Endothelial cell of umbilical vein (primary cell): ENCODE measurements around the gene CUTA. TPM values are rescaled to one million over a fixed set of nuclear protein-coding genes. Genes with fewer than 3 reads are reported as not detected.

Experiments used
- BruUV-seq: library from RNA; stranded (reverse); fragments of 400-500 nt; replicated peaks from 2 replicates; lab custom pipeline; 2021; lab: Mats Ljungman, UMichigan
- CTCF ChIA-PET: fragments of 300-600, 350-600 bp; sonication (Branson Sonifier 250); formaldehyde crosslinking; loops from one replicate; lab custom pipeline; 2021; ENCODE audit warnings: antibody characterized with exemption, inconsistent platforms; lab: Charles Lee
- POLR2A ChIA-PET: fragments of 300-600, 350-600 bp; sonication (Branson Sonifier 250); formaldehyde crosslinking; loops from one replicate; lab custom pipeline; 2021; ENCODE audit warnings: antibody characterized with exemption, inconsistent platforms; lab: Charles Lee
- DNase-seq: peaks from one replicate; pipeline ENCODE4 v3.0.0-alpha.2; 2011; ENCODE audit warnings: low read depth, low spot score
- FAIRE-seq: peaks from 2 replicates; lab custom pipeline; 2011; peaks lifted over from hg19 to GRCh38; lab: Jason Lieb, UNC
- H2AFZ ChIP-seq: 2 replicates; pipeline ENCODE4 v1.6.0; 2012; ENCODE audit warnings: low read depth, low read length, control low read depth, inconsistent platforms
- H3K27ac ChIP-seq: 2 replicates; pipeline ENCODE4 v1.5.1; 2011; ENCODE audit warnings: low read depth, mild to moderate bottlenecking, control low read depth, low read length, moderate library complexity; ENCODE audit not compliant: insufficient read depth
- H3K27me3 ChIP-seq, 2 experiments: 2 replicates each; pipeline versions ENCODE4 v1.6.0 to v1.6.1; 2011; ENCODE audit warnings: low read length in 2 of 2, mixed read lengths in 1 of 2; ENCODE audit not compliant: control insufficient read depth in 2 of 2, insufficient read depth in 2 of 2
- H3K36me3 ChIP-seq, 2 experiments: 2 replicates in 1 of 2; 3 replicates in 1 of 2; pipeline ENCODE4 v1.5.1; 2011; ENCODE audit warnings: low read length in 2 of 2, mild to moderate bottlenecking in 1 of 2, moderate library complexity in 1 of 2; ENCODE audit not compliant: control insufficient read depth in 2 of 2, insufficient read depth in 2 of 2; ENCODE audit errors: extremely low read depth in 1 of 2
- H3K4me1 ChIP-seq: 3 replicates; pipeline ENCODE4 v1.5.1; 2011; ENCODE audit warnings: mild to moderate bottlenecking, low read length; ENCODE audit not compliant: control insufficient read depth, insufficient read depth; ENCODE audit errors: extremely low read depth
- H3K4me2 ChIP-seq: 2 replicates; pipeline ENCODE4 v1.6.1; 2011; ENCODE audit warnings: low read length, control low read depth, mixed read lengths; ENCODE audit not compliant: insufficient read depth
- H3K4me3 ChIP-seq, 3 experiments: fragments of 200-600 bp in 1 of 3; sonication (generic), shearing (Covaris generic) in 1 of 3; replicated peaks in 1 of 3; 2 replicates each; pipeline ENCODE4 v1.5.1; 2011 to 2016; ENCODE audit warnings: control low read depth in 3 of 3, low read length in 3 of 3, mild to moderate bottlenecking in 2 of 3, inconsistent platforms in 1 of 3, low read depth in 1 of 3, moderate library complexity in 1 of 3; ENCODE audit not compliant: insufficient read depth in 1 of 3
- H3K79me2 ChIP-seq: 2 replicates; pipeline ENCODE4 v1.6.0; 2012; ENCODE audit warnings: low read length, inconsistent platforms; ENCODE audit not compliant: control insufficient read depth, insufficient read depth
- H3K9ac ChIP-seq: replicated peaks from 2 replicates; pipeline ENCODE3; 2011; ENCODE audit warnings: low read length, control low read depth; ENCODE audit not compliant: insufficient read depth; ENCODE audit errors: extremely low read depth
- H3K9me1 ChIP-seq: replicated peaks from 3 replicates; pipeline ENCODE4 v1.6.0; 2011; ENCODE audit warnings: mild to moderate bottlenecking, low read length; ENCODE audit not compliant: control insufficient read depth, insufficient read depth; ENCODE audit errors: extremely low read depth
- H3K9me3 ChIP-seq: replicated peaks from 2 replicates; pipeline ENCODE4 v1.5.1; 2012; ENCODE audit warnings: low read length, inconsistent platforms; ENCODE audit not compliant: control insufficient read depth, insufficient read depth
- H4K20me1 ChIP-seq: replicated peaks from 2 replicates; pipeline ENCODE3; 2011; ENCODE audit warnings: mild to moderate bottlenecking, low read length; ENCODE audit not compliant: control insufficient read depth, insufficient read depth; ENCODE audit errors: extremely low read depth
- CTCF ChIP-seq, 2 donors: IDR thresholded peaks; 1 replicate in 1 of 2; 2 replicates in 1 of 2; pipeline ENCODE4 v1.5.1; 2011; ENCODE audit warnings: low read length in 2 of 2, mild to moderate bottlenecking in 2 of 2, moderate library complexity in 2 of 2, control low read depth in 1 of 2, inconsistent platforms in 1 of 2, low read depth in 1 of 2; ENCODE audit not compliant: insufficient read depth in 1 of 2; ENCODE audit errors: extremely low read depth in 1 of 2
- EZH2 ChIP-seq: IDR thresholded peaks from 2 replicates; pipeline ENCODE4 v1.6.1; 2012; ENCODE audit warnings: borderline replicate concordance, low read depth, mild to moderate bottlenecking, moderate library complexity, low read length, inconsistent platforms; ENCODE audit not compliant: severe bottlenecking
- FOS ChIP-seq: IDR thresholded peaks from 2 replicates; pipeline ENCODE4 v1.6.1; 2011; ENCODE audit warnings: mild to moderate bottlenecking, low read length, moderate library complexity, borderline replicate concordance; ENCODE audit not compliant: insufficient read depth
- GATA2 ChIP-seq: IDR thresholded peaks from 2 replicates; pipeline ENCODE4 v1.7.0; 2011; ENCODE audit warnings: low read depth, mild to moderate bottlenecking, moderate library complexity, mixed read lengths, low read length; ENCODE audit not compliant: insufficient read length, insufficient read depth
- JUN ChIP-seq: IDR thresholded peaks from 2 replicates; pipeline ENCODE4 v1.6.1; 2011; ENCODE audit warnings: borderline replicate concordance, low read depth; ENCODE audit not compliant: insufficient read length, insufficient read depth
- MAX ChIP-seq: IDR thresholded peaks from 2 replicates; pipeline ENCODE4 v1.6.1; 2011; ENCODE audit not compliant: insufficient read depth, insufficient read length
- MYC ChIP-seq: IDR thresholded peaks from one replicate; pipeline ENCODE4 v1.6.1; 2011; ENCODE audit warnings: mild to moderate bottlenecking, low read depth, low read length
- POLR2A ChIP-seq: IDR thresholded peaks from 2 replicates; pipeline ENCODE4 v1.6.1; 2012; ENCODE audit warnings: low read depth, mild to moderate bottlenecking, control low read depth, low read length
- POLR2AphosphoS5 ChIP-seq: IDR thresholded peaks from 2 replicates; pipeline ENCODE4 v1.6.1; 2012; ENCODE audit warnings: low read depth, mild to moderate bottlenecking, control low read depth, low read length, moderate library complexity; ENCODE audit not compliant: insufficient read depth
- dilution Hi-C: fragments of 300-500 bp; cut with MboI; formaldehyde crosslinking; loops from one replicate; pipeline ENCODE4 v1.15.0; 2019; ENCODE audit warnings: low sequenced_read_pairs; ENCODE audit not compliant: extremely low pct_ligation_motif_present
- intact Hi-C: fragments of 100-400 bp; cut with micrococcal nuclease; formaldehyde crosslinking; loops from one replicate; pipeline ENCODE4 v1.10.0; 2022
- polyA plus RNA-seq, 4 experiments: library from polyadenylated mRNA; depleted of rRNA in 3 of 4; stranded (reverse) in 3 of 4; unstranded in 1 of 4; fragments of >200 nt; gene quantifications; 2 replicates each; pipeline versions ENCODE4 v1.2.1 to v1.2.3, GENCODE V29; 2011 to 2012; ENCODE audit warnings: missing spikeins in 1 of 4
- total RNA-seq: library from RNA; stranded (reverse); gene quantifications from 2 replicates; pipeline ENCODE4 v1.2.3, GENCODE V29; 2021

The CUTA gene
- total and polyA plus RNA-seq, 2 donors (not counting 3 experiments of a cell fraction or from before 2014, with no cell fraction given), result 133 to 202 TPM

GRCh38 chr6:33431880-33432541 lies 14.1 kb upstream of the CUTA start:
- no peaks in the 10 kb centered on the region for H3K79me2 ChIP-seq
- H3K4me3 ChIP-seq, result no peak overlapping the region
- dilution Hi-C loops (no loop called here), intact Hi-C loops (loop anchor here (1.0 kb wide), 1 partner anchor 22 kb away; the partner anchor contains the start of gene ZBTB9)
- H3K27me3 ChIP-seq, result no peaks in the 10 kb centered on the region
- no peak for FAIRE-seq
- no peak overlapping the region for H3K4me2 ChIP-seq
- H4K20me1 ChIP-seq, result no peaks in the 10 kb centered on the region
- no peak overlapping the region for H3K27ac ChIP-seq
- TF ChIP-seq JUN, result no peak
- H3K9me3 ChIP-seq, result no peaks in the 10 kb centered on the region
- ChIA-PET CTCF (no interaction called here), POLR2A (no interaction called here)
- no peak overlapping the region for H2AFZ ChIP-seq
- no TSS peak for BruUV-seq
- no peak overlapping the region for H3K9ac ChIP-seq
- no peak for DNase-seq
- peaks cover 25% of the 10 kb centered on the region for H3K4me1 ChIP-seq
- no peaks in the 10 kb centered on the region for H3K9me1 ChIP-seq
- H3K36me3 ChIP-seq, result peaks cover 3 to 4% of the 10 kb centered on the region in 2 experiments

- Histone ChIP-seq H3K79me2 (no peaks in the 10 kb centered on the region), H3K36me3 (peaks cover 0 to 3% of the 10 kb centered on the region in 2 experiments), H3K9me3 (no peaks in the 10 kb centered on the region), H3K4me2 (no peak overlapping the region), H3K27me3 (no peaks in the 10 kb centered on the region), H3K9ac (no peak overlapping the region), H3K9me1 (no peaks in the 10 kb centered on the region), H4K20me1 (no peaks in the 10 kb centered on the region), H3K27ac (no peak overlapping the region), H3K4me3 (no peak overlapping the region), H3K4me1 (peaks cover 25% of the 10 kb centered on the region), H2AFZ (no peak overlapping the region)
- BruUV-seq, result no TSS peak
- DNase-seq (peak; percentile 53), FAIRE-seq (peak; percentile 79)
- TF ChIP-seq GATA2 (no peak), EZH2 (no peak), FOS (no peak), POLR2AphosphoS5 (no peak), CTCF (IDR thresholded peaks at IDR 0.05; ENCODE audit: extremely low read depth in 1 of 2, insufficient read depth in 1 of 2, low read depth in 1 of 2, low read length in 2 of 2) (no peak), POLR2A (no peak), MYC (no peak), MAX (no peak), JUN (no peak)
- intact Hi-C loops (loop anchor here (1.0 kb wide), 1 partner anchor 23 kb away; the partner anchor contains the start of gene ZBTB9), dilution Hi-C loops (no loop called here)
- ChIA-PET POLR2A (no interaction called here), CTCF (interaction anchor here (0.6 to 1.5 kb wide), 5 partner anchors 13 to 159 kb away, joined by 3 to 5 read pairs (median 4); partner anchors contain the start of genes CUTA and ZBTB9)
These were observed 13.3 kb upstream of the CUTA start for GRCh38 chr6:33430991-33431879.
